CD4-positive, alpha-beta T cell (primary cell): ENCODE data around the gene AFF3. TPM values are rescaled to one million over a fixed set of nuclear protein-coding genes. Genes with fewer than 3 reads are reported as not detected.

Source experiments
- ATAC-seq: fragments of 200-7000 bp; cut with Tn5 transposase; one replicate; pipeline ENCODE4 v1.10.0; 2022; ENCODE audit warnings: mild to moderate bottlenecking; ENCODE audit not compliant: poor library complexity
- CTCF ChIA-PET: fragments of 350-600 bp; sonication (Branson Sonifier 250); formaldehyde crosslinking; loops from one replicate; lab custom pipeline; 2021; ENCODE audit warnings: antibody characterized with exemption, inconsistent platforms; lab: Charles Lee
- POLR2A ChIA-PET: fragments of 350-600 bp; sonication (Branson Sonifier 250); formaldehyde crosslinking; loops from one replicate; lab custom pipeline; 2021; ENCODE audit warnings: antibody characterized with exemption, inconsistent platforms; lab: Charles Lee
- DNase-seq, 14 experiments: peaks; one replicate each; pipeline ENCODE4 v3.0.0-alpha.2; 2013 to 2020; ENCODE audit warnings: mixed read lengths in 2 of 14
- H3K27ac ChIP-seq, 2 donors: one replicate each; pipeline versions ENCODE4 v1.5.1 to v1.7.0; 2013; ENCODE audit warnings: low read length in 2 of 2, low read depth in 1 of 2, mild to moderate bottlenecking in 1 of 2
- H3K27me3 ChIP-seq, 2 experiments: 1 replicate in 1 of 2; 2 replicates in 1 of 2; pipeline versions ENCODE4 v1.6.1 to v1.7.0; 2013; ENCODE audit warnings: low read length in 2 of 2, control low read depth in 1 of 2, mild to moderate bottlenecking in 1 of 2, moderate library complexity in 1 of 2; ENCODE audit not compliant: insufficient read depth in 2 of 2, control insufficient read depth in 1 of 2
- H3K36me3 ChIP-seq: one replicate; pipeline ENCODE4 v1.6.1; 2013; ENCODE audit warnings: low read length, control low read depth; ENCODE audit not compliant: insufficient read depth
- H3K4me1 ChIP-seq: one replicate; pipeline ENCODE4 v1.6.1; 2013; ENCODE audit warnings: low read length, control low read depth; ENCODE audit not compliant: insufficient read depth
- H3K4me3 ChIP-seq: one replicate; pipeline ENCODE4 v1.5.1; 2013; ENCODE audit warnings: mild to moderate bottlenecking, low read length, moderate library complexity
- H3K9me3 ChIP-seq, 2 experiments: 1 replicate in 1 of 2; 2 replicates in 1 of 2; pipeline versions ENCODE4 v1.6.1 to v1.7.0; 2013; ENCODE audit warnings: low read length in 2 of 2, mild to moderate bottlenecking in 2 of 2, control low read depth in 1 of 2, moderate library complexity in 1 of 2; ENCODE audit not compliant: control insufficient read depth in 1 of 2, insufficient read depth in 1 of 2
- H3K27ac Mint-ChIP-seq: one replicate; pipeline ENCODE4 v1.8.0; 2020; ENCODE audit warnings: mixed read lengths
- H3K27me3 Mint-ChIP-seq: one replicate; pipeline ENCODE4 v1.8.0; 2021; ENCODE audit warnings: mixed read lengths
- H3K36me3 Mint-ChIP-seq: one replicate; pipeline ENCODE4 v1.8.0; 2021; ENCODE audit warnings: low read depth, mixed read lengths
- H3K4me1 Mint-ChIP-seq: one replicate; pipeline ENCODE4 v1.8.0; 2021; ENCODE audit warnings: low read depth, mixed read lengths
- H3K4me3 Mint-ChIP-seq: one replicate; pipeline ENCODE4 v1.8.0; 2020; ENCODE audit warnings: mild to moderate bottlenecking, mixed read lengths
- H3K9me3 Mint-ChIP-seq: one replicate; pipeline ENCODE4 v1.8.0; 2020; ENCODE audit warnings: mixed read lengths
- CTCF ChIP-seq: fragments of 200-600 bp; IDR thresholded peaks from one replicate; pipeline ENCODE4 v1.8.0; 2022; ENCODE audit warnings: antibody characterized with exemption, mild to moderate bottlenecking
- intact Hi-C, 2 experiments: fragments of 100-400 bp; cut with DNase I in 1 of 2; cut with micrococcal nuclease in 1 of 2; formaldehyde crosslinking; loops; one replicate each; pipeline versions ENCODE4 v1.15.1 to v1.9.0; 2023 to 2025; cut with DNase I, micrococcal nuclease
- total RNA-seq, 174 experiments: library from RNA in 2 of 174; stranded (reverse) in 2 of 174; gene quantifications; one replicate each; pipeline ENCODE4 v1.2.3 and lab custom pipeline; 2021 to 2026

Gene AFF3
- total RNA-seq, 2 experiments from 2014 or later: 15.4 to 15.7 TPM

- no peak overlapping the region for H3K4me3 Mint-ChIP-seq
- Histone ChIP-seq H3K27me3 (no peaks in the 10 kb centered on the region), H3K4me1 (no peaks in the 10 kb centered on the region), H3K27ac (no peak overlapping the region), H3K4me3 (no peak overlapping the region), H3K36me3 (no peaks in the 10 kb centered on the region), H3K9me3 (no peaks in the 10 kb centered on the region)
- no peak overlapping the region for H3K27ac Mint-ChIP-seq
- ATAC-seq (no peak), DNase-seq (no peak)
- H3K27me3 Mint-ChIP-seq: no peaks in the 10 kb centered on the region
- intact Hi-C loops: no loop called here
- no peak for TF ChIP-seq CTCF
- ChIA-PET POLR2A (no interaction called here), CTCF (no interaction called here)
- H3K4me1 Mint-ChIP-seq: peaks cover 27% of the 10 kb centered on the region
- no peaks in the 10 kb centered on the region for H3K36me3 Mint-ChIP-seq
- no peaks in the 10 kb centered on the region for H3K9me3 Mint-ChIP-seq
Observed at GRCh38 chr2:100073110-100073509, 69.3 kb downstream of the AFF3 start.

GRCh38 chr2:100072503-100072902 lies 69.9 kb downstream of the AFF3 start:
- intact Hi-C loops: no loop called here
- H3K9me3 ChIP-seq: no peaks in the 10 kb centered on the region
- no peak for DNase-seq
- H3K4me3 Mint-ChIP-seq: no peak overlapping the region
- CTCF ChIA-PET: no interaction called here
- no peaks in the 10 kb centered on the region for H3K9me3 Mint-ChIP-seq
- no peak for ATAC-seq
- no peaks in the 10 kb centered on the region for H3K27me3 ChIP-seq
- no peaks in the 10 kb centered on the region for H3K36me3 ChIP-seq
- POLR2A ChIA-PET: no interaction called here
- no peak for TF ChIP-seq CTCF
- H3K4me3 ChIP-seq: no peak overlapping the region
- no peaks in the 10 kb centered on the region for H3K27me3 Mint-ChIP-seq
- H3K27ac ChIP-seq: no peak overlapping the region
- no peaks in the 10 kb centered on the region for H3K4me1 ChIP-seq
- H3K27ac Mint-ChIP-seq: no peak overlapping the region
- H3K4me1 Mint-ChIP-seq: peaks cover 27% of the 10 kb centered on the region
- H3K36me3 Mint-ChIP-seq: no peaks in the 10 kb centered on the region

GRCh38 chr2:100071335-100072043 lies 70.9 kb downstream of the AFF3 start:
- peak; percentile 37 for ATAC-seq
- no peaks in the 10 kb centered on the region for H3K27me3 Mint-ChIP-seq
- no peaks in the 10 kb centered on the region for H3K9me3 Mint-ChIP-seq
- POLR2A ChIA-PET: no interaction called here
- H3K27ac ChIP-seq: no peak overlapping the region
- no peaks in the 10 kb centered on the region for H3K36me3 Mint-ChIP-seq
- intact Hi-C loops: no loop called here
- CTCF ChIA-PET: no interaction called here
- no peaks in the 10 kb centered on the region for H3K9me3 ChIP-seq
- H3K27ac Mint-ChIP-seq: peak overlapping the region; percentile 24
- no peaks in the 10 kb centered on the region for H3K36me3 ChIP-seq
- no peaks in the 10 kb centered on the region for H3K27me3 ChIP-seq
- H3K4me3 Mint-ChIP-seq: peak overlapping the region; percentile 46
- no peak for TF ChIP-seq CTCF
- peaks cover 27% of the 10 kb centered on the region for H3K4me1 Mint-ChIP-seq
- H3K4me1 ChIP-seq: no peaks in the 10 kb centered on the region
- no peak overlapping the region for H3K4me3 ChIP-seq
- peak in 1 of 14 experiments; percentile 17 for DNase-seq
